BLaER1 (cell line): ENCODE results near the gene MGLL.

Experiments
- H3K27ac ChIP-seq: shearing (Covaris generic); formaldehyde crosslinking; 2 replicates; pipeline ENCODE4 v1.8.1; 2022
- H3K27me3 ChIP-seq: shearing (Covaris generic); formaldehyde crosslinking; 2 replicates; pipeline ENCODE4 v1.8.1; 2022
- H3K36me3 ChIP-seq: shearing (Covaris generic); formaldehyde crosslinking; 2 replicates; pipeline ENCODE4 v1.8.1; 2022
- H3K4me1 ChIP-seq: shearing (Covaris generic); formaldehyde crosslinking; 2 replicates; pipeline ENCODE4 v1.8.1; 2022
- H3K4me2 ChIP-seq: shearing (Covaris generic); formaldehyde crosslinking; 2 replicates; pipeline ENCODE4 v1.8.1; 2022
- H3K4me3 ChIP-seq: shearing (Covaris generic); formaldehyde crosslinking; 2 replicates; pipeline ENCODE4 v1.8.1; 2022
- H3K9ac ChIP-seq: shearing (Covaris generic); formaldehyde crosslinking; 2 replicates; pipeline ENCODE4 v1.8.1; 2022
- H3K9me3 ChIP-seq: shearing (Covaris generic); formaldehyde crosslinking; 2 replicates; pipeline ENCODE4 v1.8.1; 2022
- H4K20me1 ChIP-seq: shearing (Covaris generic); formaldehyde crosslinking; 2 replicates; pipeline ENCODE4 v1.8.1; 2022
- Cebpa-rat ChIP-seq: shearing (Covaris generic); IDR thresholded peaks from 2 replicates; pipeline ENCODE4 v1.8.1; 2022

Gene MGLL

GRCh38 chr3:127784865-127785710 is 37.2 kb downstream of the MGLL start:
- H3K4me2 ChIP-seq: peak overlapping the region; percentile 82
- no peaks in the 10 kb centered on the region for H4K20me1 ChIP-seq
- no peaks in the 10 kb centered on the region for H3K36me3 ChIP-seq
- H3K4me1 ChIP-seq: peaks cover 37% of the 10 kb centered on the region
- no peaks in the 10 kb centered on the region for H3K9me3 ChIP-seq
- no peaks in the 10 kb centered on the region for H3K27me3 ChIP-seq
- no peak for TF ChIP-seq Cebpa-rat
- H3K4me3 ChIP-seq: no peak overlapping the region
- H3K27ac ChIP-seq: peak overlapping the region; percentile 25; the same call in 1 of the 2 replicates
- no peak overlapping the region for H3K9ac ChIP-seq

GRCh38 chr3:127784283-127784682 is 38.0 kb downstream of the MGLL start:
- Histone ChIP-seq H3K4me1 (peaks cover 42% of the 10 kb centered on the region), H3K36me3 (no peaks in the 10 kb centered on the region), H4K20me1 (no peaks in the 10 kb centered on the region), H3K4me2 (peak overlapping the region; percentile 82), H3K9me3 (no peaks in the 10 kb centered on the region), H3K9ac (no peak overlapping the region), H3K27ac (no peak overlapping the region), H3K4me3 (no peak overlapping the region), H3K27me3 (no peaks in the 10 kb centered on the region)
- no peak for TF ChIP-seq Cebpa-rat

GRCh38 chr3:127783642-127784160 is 38.6 kb downstream of the MGLL start:
- Histone ChIP-seq H4K20me1 (no peaks in the 10 kb centered on the region), H3K9me3 (no peaks in the 10 kb centered on the region), H3K4me1 (peaks cover 42% of the 10 kb centered on the region), H3K36me3 (no peaks in the 10 kb centered on the region), H3K4me2 (peak overlapping the region; percentile 82), H3K4me3 (no peak overlapping the region), H3K27ac (no peak overlapping the region), H3K27me3 (no peaks in the 10 kb centered on the region), H3K9ac (no peak overlapping the region)
- TF ChIP-seq Cebpa-rat: no peak

- Histone ChIP-seq H3K27ac (no peak overlapping the region), H3K9me3 (no peaks in the 10 kb centered on the region), H3K4me3 (no peak overlapping the region), H3K36me3 (no peaks in the 10 kb centered on the region), H3K4me2 (peak overlapping the region; percentile 82; the same call in 1 of the 2 replicates), H3K27me3 (no peaks in the 10 kb centered on the region), H3K9ac (no peak overlapping the region), H3K4me1 (peaks cover 42% of the 10 kb centered on the region), H4K20me1 (no peaks in the 10 kb centered on the region)
- no peak for TF ChIP-seq Cebpa-rat
Measured at GRCh38 chr3:127783166-127783565, 39.1 kb downstream of the MGLL start.

GRCh38 chr3:127781411-127782001 is 40.8 kb downstream of the MGLL start:
- Histone ChIP-seq H4K20me1 (no peaks in the 10 kb centered on the region), H3K27me3 (no peaks in the 10 kb centered on the region), H3K27ac (no peak overlapping the region), H3K9me3 (peaks cover 11% of the 10 kb centered on the region), H3K9ac (no peak overlapping the region), H3K4me3 (no peak overlapping the region), H3K36me3 (no peaks in the 10 kb centered on the region), H3K4me2 (no peak overlapping the region), H3K4me1 (peaks cover 35% of the 10 kb centered on the region)
- TF ChIP-seq Cebpa-rat: no peak

GRCh38 chr3:127780536-127781400 is 41.5 kb downstream of the MGLL start:
- Histone ChIP-seq H3K36me3 (no peaks in the 10 kb centered on the region), H3K4me2 (no peak overlapping the region), H3K27ac (no peak overlapping the region), H3K27me3 (no peaks in the 10 kb centered on the region), H3K9me3 (peaks cover 13% of the 10 kb centered on the region), H4K20me1 (no peaks in the 10 kb centered on the region), H3K4me3 (no peak overlapping the region), H3K4me1 (peaks cover 34% of the 10 kb centered on the region), H3K9ac (no peak overlapping the region)
- no peak for TF ChIP-seq Cebpa-rat

GRCh38 chr3:127779747-127780146 is 42.6 kb downstream of the MGLL start:
- Histone ChIP-seq H4K20me1 (no peaks in the 10 kb centered on the region), H3K9ac (no peak overlapping the region), H3K4me2 (peak overlapping the region; percentile 10; the same call in 1 of the 2 replicates), H3K36me3 (no peaks in the 10 kb centered on the region), H3K27ac (no peak overlapping the region), H3K4me3 (no peak overlapping the region), H3K9me3 (peaks cover 13% of the 10 kb centered on the region), H3K27me3 (no peaks in the 10 kb centered on the region), H3K4me1 (peaks cover 34% of the 10 kb centered on the region)
- no peak for TF ChIP-seq Cebpa-rat

- no peak overlapping the region for H3K27ac ChIP-seq
- no peaks in the 10 kb centered on the region for H4K20me1 ChIP-seq
- peaks cover 13% of the 10 kb centered on the region for H3K9me3 ChIP-seq
- no peak overlapping the region for H3K9ac ChIP-seq
- peaks cover 39% of the 10 kb centered on the region for H3K4me1 ChIP-seq
- no peak overlapping the region for H3K4me3 ChIP-seq
- no peaks in the 10 kb centered on the region for H3K36me3 ChIP-seq
- no peak overlapping the region for H3K4me2 ChIP-seq
- no peaks in the 10 kb centered on the region for H3K27me3 ChIP-seq
- TF ChIP-seq Cebpa-rat: no peak
Measured at GRCh38 chr3:127777921-127778656, 44.2 kb downstream of the MGLL start.

GRCh38 chr3:127777332-127777731 is 45.0 kb downstream of the MGLL start:
- no peak for TF ChIP-seq Cebpa-rat
- no peaks in the 10 kb centered on the region for H4K20me1 ChIP-seq
- H3K27ac ChIP-seq: no peak overlapping the region
- H3K9ac ChIP-seq: no peak overlapping the region
- H3K4me1 ChIP-seq: peaks cover 47% of the 10 kb centered on the region
- H3K4me2 ChIP-seq: no peak overlapping the region
- no peaks in the 10 kb centered on the region for H3K36me3 ChIP-seq
- no peak overlapping the region for H3K4me3 ChIP-seq
- H3K27me3 ChIP-seq: no peaks in the 10 kb centered on the region
- H3K9me3 ChIP-seq: peaks cover 13% of the 10 kb centered on the region
